AG10803 (cell line): ENCODE measurements around the gene LTK.

Experiments
- DNase-seq: peaks from one replicate; pipeline ENCODE4 v3.0.0; 2010; ENCODE audit warnings: low read depth
- H3K4me3 ChIP-seq: 2 replicates; pipeline ENCODE4 v1.5.1; 2011; ENCODE audit warnings: mild to moderate bottlenecking, low read length, control low read depth
- TF ChIP-seq, protein P1 (sequence below): conservative IDR thresholded peaks from 2 replicates; pipeline ENCODE4 v1.5.1; 2011; ENCODE audit warnings: mild to moderate bottlenecking, low read length, control low read depth, inconsistent platforms

The LTK gene

DNA sequence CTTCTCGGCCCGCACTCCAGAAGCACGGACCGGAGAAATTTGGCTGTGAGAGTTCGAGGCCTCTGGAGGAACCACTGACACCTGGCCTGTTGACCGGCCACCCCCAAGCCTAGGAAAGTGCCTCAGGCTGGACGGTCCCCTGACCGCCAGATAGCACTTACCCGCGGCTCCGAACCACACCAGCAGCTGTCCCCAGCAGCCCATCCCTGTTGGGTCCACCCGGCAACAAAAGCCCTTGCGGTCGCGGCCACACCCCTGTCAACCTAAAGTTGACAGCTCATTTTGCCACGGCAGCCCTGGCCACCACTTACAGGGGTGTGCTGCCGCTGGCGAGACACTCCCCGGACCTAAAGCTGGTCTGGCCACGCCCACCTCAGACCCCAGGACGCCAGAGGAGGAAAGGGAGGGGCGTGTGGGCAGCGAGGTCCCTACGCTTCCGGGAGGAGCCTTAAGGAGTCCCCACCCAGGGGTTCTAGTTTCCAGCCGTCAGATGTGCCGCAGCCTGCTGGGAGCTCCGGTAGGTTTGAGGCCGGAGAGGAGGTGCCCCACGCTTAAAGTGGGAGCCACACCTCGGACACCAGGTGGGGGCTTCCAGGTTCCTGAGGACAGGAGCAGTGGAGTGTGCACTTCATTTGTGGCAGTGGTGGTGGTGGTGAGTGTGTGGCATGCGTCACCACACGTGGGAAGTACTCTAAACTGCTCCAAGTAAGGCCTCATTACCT, at the start of gene LTK:
Gene LTK (minus strand): TSS at position 322 of the 722 bp plus-strand sequence. CDS start 118 bp downstream, at position 204.
- H3K4me3 ChIP-seq: peak within 1 kb of the TSS; percentile 27
- TF ChIP-seq, protein P1, sequence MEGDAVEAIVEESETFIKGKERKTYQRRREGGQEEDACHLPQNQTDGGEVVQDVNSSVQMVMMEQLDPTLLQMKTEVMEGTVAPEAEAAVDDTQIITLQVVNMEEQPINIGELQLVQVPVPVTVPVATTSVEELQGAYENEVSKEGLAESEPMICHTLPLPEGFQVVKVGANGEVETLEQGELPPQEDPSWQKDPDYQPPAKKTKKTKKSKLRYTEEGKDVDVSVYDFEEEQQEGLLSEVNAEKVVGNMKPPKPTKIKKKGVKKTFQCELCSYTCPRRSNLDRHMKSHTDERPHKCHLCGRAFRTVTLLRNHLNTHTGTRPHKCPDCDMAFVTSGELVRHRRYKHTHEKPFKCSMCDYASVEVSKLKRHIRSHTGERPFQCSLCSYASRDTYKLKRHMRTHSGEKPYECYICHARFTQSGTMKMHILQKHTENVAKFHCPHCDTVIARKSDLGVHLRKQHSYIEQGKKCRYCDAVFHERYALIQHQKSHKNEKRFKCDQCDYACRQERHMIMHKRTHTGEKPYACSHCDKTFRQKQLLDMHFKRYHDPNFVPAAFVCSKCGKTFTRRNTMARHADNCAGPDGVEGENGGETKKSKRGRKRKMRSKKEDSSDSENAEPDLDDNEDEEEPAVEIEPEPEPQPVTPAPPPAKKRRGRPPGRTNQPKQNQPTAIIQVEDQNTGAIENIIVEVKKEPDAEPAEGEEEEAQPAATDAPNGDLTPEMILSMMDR: no peak
- no peak for DNase-seq

DNA sequence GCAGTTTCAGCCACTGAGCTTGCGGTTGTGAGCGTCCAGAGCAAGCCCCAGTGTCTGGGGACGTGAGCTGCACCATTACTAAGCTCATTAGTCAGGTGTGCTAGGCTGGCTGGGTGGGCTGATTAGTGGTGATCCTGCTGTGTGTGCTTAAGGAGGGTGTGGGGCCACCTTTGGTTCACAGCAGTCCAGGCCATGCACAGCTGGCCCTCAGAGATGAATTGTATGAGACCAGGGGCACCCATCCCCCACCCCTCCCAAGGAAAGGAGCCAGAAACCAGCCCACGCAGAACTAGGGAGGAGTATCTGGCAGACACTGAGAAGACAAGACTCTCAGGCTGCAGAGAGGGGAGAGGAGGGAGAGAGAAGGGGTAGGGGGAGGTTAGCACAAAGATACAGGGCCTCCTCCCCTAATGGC, 49.2 kb upstream of the LTK start:
- TF ChIP-seq, protein P1: no peak
- H3K4me3 ChIP-seq: no peak overlapping the region
- DNase-seq: no peak

DNA sequence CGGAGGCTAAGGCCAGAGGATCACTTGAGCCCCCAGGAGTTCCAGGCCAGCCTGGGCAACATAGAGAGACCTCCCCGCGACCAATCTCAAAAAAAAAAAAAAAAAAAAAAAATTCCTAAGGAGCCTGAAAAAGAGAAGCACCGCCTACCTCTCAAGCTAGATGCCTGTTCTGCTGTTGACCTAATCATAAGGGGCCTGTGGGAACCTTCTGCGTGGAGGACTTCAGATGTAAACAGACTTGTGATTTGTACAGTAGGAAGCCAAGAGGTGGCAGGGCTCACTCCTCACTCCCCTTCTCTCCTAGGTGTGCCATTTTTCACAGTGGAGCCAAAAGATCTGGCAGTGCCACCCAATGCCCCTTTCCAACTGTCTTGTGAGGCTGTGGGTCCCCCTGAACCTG, 48.6 kb upstream of the LTK start:
- no peak for DNase-seq
- TF ChIP-seq, protein P1: no peak
- H3K4me3 ChIP-seq: no peak overlapping the region

DNA sequence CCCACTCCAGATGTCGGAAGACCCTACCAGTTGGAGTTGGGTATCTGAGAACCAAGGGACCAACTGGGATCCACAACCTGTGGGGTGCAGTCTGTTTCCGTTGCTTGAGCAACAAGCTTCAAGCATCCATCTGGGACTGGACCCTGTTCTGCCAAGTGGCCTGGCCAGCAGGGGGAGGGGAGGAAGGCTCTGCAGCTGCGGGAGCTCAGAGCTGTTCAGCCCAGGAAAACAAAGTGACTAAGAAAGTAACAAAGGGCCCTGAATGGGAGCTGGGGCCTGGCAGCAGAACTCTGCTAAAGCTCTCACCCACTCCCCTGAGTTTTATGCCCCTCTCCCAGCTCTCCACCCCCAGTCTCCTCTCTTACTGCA, 48.1 kb upstream of the LTK start:
- H3K4me3 ChIP-seq: no peak overlapping the region
- TF ChIP-seq, protein P1: peak; percentile 24
- peak; percentile 45 for DNase-seq

DNA sequence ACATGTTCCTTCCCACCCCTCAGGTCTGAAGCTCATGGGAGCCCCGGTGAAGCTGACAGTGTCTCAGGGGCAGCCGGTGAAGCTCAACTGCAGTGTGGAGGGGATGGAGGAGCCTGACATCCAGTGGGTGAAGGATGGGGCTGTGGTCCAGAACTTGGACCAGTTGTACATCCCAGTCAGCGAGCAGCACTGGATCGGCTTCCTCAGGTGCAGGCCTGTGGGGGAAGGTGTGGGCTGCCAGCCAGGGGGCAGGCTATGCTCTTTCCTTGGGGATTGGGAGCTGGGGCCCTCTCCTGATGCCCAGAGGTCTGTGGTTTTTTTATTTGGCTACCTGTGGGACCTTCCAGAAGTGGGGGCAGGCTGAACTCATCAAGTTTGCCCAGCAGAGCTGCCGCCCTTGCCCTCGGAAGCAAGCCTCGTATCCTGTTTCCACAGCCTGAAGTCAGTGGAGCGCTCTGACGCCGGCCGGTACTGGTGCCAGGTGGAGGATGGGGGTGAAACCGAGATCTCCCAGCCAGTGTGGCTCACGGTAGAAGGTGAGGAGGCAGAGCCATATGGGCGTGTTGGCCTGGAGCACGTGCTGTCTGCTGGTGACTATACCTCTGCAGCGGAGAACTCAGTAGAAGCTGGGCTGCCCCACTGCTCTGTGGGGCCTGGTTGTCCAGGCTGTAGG, 47.6 kb upstream of the LTK start:
- TF ChIP-seq, protein P1: no peak
- no peak overlapping the region for H3K4me3 ChIP-seq
- DNase-seq: no peak

- H3K4me3 ChIP-seq: no peak overlapping the region
- TF ChIP-seq, protein P1: no peak
- DNase-seq: no peak
Measured at GRCh38 chr15:41560572-41560874, 46.9 kb upstream of the LTK start.

DNA sequence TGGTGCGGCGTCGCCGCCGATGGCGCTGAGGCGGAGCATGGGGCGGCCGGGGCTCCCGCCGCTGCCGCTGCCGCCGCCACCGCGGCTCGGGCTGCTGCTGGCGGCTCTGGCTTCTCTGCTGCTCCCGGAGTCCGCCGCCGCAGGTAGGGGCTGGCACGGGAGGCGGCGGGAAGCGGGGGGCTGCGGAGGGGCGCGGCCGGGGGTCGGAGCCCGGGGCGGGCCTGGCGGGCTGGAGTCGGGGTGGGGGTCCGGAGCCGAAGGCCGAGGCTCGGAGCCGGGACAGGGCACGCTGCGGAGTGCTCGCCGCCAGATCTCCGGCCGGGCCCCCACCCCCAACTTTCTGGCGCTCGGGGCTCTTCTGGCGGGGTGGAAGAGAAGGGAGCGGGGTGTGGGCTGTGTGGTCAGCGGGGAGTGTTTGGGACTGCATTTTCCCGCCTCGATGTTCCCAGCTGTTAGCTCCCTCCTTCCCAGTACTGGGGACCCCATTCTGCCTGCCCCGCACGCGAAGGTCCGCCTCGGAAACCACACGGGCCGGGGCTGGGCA, 45.7 kb upstream of the LTK start:
- TF ChIP-seq, protein P1: no peak
- peak overlapping the region; percentile 64 for H3K4me3 ChIP-seq
- DNase-seq: no peak
